Stimulated activated naive CD4-positive, alpha-beta T cell treated with Interleukin-2 at 50 U/mL for 16 hours (primary cell): ENCODE results near the gene ZNF322.
A peak's percentile ranks its signal among the peaks of the same experiment; 100 is the strongest.
"Not testable (repeated sequence)": the region's sequence is repeated elsewhere in the genome, so short reads cannot be mapped to it uniquely, and the experiment has no call there.

ENCODE experiments used
- DNase-seq: peaks from one replicate; lab custom pipeline; 2025; lab: John Stamatoyannopoulos, UW

The ZNF322 gene, protein sequence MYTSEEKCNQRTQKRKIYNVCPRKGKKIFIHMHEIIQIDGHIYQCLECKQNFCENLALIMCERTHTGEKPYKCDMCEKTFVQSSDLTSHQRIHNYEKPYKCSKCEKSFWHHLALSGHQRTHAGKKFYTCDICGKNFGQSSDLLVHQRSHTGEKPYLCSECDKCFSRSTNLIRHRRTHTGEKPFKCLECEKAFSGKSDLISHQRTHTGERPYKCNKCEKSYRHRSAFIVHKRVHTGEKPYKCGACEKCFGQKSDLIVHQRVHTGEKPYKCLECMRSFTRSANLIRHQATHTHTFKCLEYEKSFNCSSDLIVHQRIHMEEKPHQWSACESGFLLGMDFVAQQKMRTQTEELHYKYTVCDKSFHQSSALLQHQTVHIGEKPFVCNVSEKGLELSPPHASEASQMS

DNA sequence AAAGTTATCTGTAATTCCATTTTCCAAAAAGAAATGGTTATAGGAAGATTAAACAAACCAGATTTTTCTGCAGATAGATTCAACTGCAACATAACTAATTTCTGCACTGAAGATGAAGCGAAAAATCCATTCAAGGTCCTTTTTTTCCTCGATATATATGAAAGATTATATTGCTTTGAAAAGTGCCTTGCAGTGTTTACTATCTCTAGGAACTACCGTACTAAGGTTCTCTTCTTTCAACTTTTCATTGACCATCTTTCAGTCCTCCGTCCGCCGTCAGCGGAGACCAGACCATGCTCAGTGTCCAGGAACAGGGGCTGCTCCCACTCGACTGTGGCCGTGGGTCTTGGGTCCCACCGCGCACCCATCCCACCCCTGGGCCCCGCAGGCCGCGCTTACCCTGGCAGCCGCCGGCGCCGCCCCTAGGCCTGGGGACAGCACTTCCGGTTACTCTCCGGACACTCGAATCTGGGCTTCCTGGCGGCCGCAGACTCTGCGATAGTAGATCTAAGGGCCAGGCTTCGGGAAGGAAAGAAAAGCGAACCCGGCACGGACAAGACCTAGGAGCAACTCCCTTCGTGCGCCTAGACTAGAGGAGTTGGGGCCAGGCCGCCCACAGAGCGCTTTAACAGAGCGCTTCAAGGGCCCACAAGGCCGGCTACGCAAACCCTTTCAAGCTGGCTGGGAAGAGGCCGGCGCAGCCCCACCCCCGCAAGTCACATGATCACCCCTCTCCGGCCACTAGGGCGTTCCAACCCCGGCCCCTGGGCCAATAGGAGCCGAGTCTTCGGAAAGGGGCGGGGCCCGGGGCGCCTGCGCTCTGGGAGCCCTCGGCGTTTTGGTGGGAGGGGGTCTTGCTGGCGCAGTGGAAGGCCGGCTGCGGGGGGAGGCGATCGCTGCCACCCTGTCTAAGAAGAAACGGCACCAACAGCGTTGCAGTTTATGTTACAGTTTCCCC, at the start of gene ZNF322:
TSS of gene ZNF322 (minus strand) at position 705 of the 958 bp plus-strand sequence. CDS start 21,193 bp downstream, outside the sequence.
- DNase-seq = peak; percentile 84

DNA sequence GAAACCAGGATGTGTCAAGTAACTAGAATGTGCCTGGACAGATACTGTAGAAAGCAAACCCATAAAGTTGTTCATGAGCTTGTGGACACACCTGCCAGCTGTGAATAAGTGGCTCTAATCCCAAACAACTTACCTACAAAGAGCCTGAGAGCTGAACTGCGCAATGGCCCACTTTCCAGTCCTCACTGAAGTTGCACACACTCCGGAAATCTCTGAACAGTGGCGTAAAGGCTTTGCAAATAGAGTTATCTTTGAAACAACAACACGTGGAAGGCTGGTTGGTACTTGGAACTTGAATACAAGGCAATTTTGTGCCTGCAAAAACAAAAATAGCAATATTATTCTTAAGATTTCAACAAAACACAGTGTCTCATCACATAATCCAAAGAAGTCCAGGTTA, 46.2 kb upstream of the ZNF322 start:
- not testable (repeated sequence) for DNase-seq

DNA sequence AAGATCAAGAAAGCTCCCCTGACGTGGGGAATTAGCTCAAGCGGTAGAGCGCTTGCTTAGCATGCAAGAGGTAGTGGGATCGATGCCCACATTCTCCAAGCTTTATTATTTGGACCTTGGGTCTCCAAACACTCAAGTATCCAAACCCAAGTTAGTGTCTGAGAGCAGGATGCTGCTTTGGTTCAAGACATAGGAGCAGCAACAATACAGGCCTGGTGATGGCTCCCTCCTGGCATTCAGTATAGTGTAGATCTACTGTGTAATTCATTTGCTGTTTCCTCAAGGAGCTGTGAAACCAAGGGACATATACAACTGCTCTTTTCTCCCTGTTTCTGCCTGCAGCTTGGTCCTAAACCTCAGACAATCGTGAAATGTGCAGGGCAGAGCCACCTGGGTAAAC, 45.8 kb upstream of the ZNF322 start:
- not testable (repeated sequence) for DNase-seq

DNA sequence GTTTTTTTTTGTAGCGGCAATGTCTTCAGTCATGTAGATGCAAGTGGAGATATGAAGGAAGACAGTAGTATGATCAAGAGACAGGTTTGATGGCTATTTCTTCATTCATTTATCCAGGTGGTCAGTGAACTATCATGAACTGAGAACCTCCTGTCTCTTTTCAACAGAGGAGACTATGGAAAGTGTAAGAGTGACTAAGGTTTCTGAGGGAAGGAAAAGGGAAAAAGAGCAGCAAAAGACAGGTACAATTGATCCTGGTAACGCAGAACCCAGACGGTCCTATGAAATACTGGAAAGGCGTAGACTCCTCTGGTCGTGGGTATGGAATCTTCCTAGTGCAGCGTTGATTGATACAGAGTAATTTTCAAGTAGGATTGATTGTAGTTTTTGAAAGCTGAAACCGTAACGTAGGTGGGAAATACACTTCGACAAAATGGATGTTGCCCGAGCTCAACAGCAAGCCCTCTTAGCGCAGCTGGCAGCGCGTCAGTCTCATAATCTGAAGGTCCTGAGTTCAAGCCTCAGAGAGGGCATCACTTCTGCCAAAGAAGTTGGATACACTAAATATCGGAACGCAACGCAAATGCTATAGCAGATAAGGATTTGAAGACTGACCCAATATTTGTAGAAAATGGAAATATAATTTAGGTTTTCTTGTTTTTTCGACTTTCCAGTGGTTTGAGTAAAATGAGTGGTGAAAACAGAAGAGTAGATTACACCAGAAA, 41.6 kb upstream of the ZNF322 start:
- not testable (repeated sequence) for DNase-seq

DNA sequence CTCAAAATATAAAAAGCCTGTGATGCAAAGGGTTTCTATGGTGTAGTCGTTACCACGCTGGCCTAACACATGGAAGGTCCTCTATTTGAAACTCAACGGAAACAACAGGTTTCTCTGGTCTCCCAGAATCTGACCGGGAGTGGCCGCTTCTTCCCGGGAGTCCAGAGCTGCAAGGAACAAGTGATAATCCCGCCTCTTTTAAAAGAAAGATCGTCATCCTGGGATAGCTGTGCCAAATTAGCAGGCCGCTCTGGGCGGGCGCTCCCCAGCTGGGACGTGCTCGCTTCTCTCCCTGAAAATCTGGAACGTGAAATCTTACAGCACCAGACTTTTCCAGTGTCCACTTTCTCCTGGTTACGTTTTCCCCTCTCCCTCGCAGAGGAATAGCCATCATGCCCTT, 38.0 kb upstream of the ZNF322 start:
- DNase-seq = not testable (repeated sequence)

DNA sequence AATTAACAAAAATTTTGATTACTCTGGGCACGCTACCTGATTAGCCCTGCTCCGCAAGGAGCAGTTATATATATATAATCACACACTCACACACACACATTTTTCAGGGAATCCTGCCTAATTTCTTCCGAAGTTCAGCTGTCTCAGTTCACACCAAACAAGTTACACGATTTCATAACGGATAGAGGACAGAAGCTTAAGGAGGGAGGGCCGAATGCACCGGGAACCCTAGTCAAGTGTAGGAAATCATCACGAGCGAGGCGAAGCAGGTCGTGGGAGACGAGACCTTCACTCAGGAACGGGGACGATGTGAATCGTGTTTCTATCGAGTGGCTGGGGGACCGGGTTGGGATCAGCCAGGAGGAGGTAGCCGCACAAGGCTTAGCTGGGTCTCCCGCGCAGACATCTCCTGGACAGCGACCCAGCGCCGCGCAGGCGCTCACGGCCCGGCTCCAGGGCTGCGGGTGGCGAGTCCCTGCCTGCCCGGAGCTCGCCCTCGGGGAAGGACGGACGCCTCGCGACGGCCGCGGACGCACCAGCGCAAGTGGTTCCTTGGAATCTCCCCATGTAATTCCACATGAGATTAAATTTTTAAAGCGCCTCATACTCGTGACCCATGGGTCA, 29.9 kb upstream of the ZNF322 start:
- not testable (repeated sequence) for DNase-seq

DNA sequence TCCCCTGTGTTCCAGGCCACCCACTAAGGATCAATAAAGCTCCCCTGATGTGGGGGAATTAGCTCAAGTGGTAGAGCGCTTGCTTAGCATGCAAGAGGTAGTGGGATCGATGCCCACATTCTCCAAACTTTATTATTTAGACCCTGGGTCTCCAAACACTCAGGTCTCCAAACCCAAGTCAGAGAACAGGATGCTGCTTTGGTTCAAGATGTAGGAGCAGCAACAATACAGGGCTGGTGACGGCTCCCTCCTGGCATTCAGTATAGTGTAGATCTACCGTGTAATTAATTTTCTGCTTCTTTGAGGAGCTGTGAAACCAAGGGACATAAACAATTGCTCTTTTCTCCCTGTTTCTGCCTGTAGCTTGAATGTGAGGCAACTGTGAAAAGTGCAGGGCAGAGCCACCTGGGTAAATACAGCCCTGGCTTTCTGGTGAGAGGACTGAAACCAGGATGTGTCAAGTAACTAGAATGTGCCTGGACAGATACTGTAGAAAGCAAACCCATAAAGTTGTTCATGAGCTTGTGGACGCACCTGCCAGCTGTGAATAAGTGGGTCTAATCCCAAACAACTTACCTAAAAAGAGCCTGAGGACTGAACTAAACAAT, 23.0 kb upstream of the ZNF322 start:
- DNase-seq = not testable (repeated sequence)

DNA sequence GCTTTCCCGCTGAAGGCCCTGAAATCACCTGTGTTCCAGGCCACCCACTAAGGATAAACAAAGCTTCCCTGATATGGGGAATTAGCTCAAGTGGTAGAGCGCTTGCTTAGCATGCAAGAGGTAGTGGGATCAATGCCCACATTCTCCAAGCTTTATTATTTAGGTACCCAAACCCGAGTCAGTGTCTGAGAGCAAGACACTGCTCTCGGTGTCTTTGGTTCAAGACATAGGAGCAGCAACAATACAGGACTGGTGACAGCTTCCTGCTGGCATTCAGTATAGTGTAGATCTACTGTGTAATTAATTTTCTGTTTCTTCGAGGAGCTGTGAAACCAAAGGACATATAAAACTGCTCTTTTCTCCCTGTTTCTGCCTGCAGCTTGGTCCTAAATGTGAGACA, 13.7 kb upstream of the ZNF322 start:
- not testable (repeated sequence) for DNase-seq

DNA sequence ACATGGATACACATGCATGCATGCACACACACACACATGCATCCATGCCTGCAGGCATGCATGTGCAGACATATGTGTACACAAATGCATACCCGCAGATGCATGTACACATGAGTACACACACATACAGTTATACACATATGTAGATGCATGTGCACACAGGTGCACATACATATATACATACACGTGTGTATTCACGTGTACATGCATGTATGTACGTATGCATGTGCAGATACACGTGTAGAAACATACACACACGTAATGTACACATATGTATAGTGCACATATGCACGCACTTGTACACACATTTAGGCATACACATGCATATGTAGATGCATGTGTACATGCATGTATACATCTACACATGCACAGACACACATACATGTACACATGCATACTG, 11.0 kb upstream of the ZNF322 start:
- not testable (repeated sequence) for DNase-seq

DNA sequence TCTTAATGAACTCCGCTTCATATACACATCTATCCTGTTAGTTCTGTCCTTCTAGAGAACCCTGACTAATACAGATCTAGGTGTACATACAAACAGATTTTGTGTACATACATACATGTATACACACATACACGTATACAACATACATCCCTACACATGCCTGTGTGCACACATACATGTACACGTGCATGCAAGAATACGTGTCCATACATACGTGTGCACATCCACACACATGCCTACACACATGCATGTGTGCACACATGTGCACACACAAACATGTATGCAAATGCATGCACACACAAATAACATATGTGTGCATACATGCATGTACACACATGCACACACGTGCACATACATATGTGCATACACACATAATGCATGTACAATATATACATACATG, 10.5 kb upstream of the ZNF322 start:
- not testable (repeated sequence) for DNase-seq

DNA sequence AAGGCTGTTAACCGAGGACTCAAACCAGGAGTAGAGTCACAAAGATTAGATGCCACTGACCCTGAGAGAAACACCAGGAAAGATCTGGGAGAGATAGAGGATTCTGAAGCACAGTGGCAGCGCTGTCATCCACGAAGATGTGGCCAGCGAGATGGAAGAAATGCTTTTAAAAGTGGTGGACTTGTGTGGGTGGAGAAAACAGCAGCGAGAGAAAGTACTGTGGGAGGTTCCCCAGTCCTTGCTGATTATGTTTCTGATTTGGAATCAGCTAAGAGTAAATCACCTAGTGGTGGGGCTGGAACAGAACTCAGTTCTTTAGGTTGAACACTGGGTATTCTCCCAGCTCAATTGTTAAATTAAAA, 435 bp upstream of the ZNF322 start:
- DNase-seq = peak; percentile 2

DNA sequence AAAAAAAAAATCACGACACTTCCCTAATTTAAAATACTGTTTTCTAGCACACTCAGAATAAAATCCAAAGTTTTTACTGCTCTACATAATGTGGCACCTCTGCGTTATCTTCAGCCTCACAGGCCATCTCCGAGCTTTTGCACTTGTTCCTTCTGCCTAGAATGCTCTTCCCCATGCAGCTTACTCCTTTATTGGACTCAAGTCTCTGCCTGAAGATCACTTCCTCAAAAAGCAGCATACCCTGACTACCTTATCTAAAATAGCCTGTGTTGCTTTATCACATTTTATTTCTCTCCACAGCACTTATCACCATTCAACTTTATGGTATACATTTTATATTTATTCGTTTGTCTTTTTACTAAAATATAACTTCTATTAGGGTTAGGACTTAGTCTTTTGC, 2.3 kb downstream of the ZNF322 start:
- no peak for DNase-seq

DNA sequence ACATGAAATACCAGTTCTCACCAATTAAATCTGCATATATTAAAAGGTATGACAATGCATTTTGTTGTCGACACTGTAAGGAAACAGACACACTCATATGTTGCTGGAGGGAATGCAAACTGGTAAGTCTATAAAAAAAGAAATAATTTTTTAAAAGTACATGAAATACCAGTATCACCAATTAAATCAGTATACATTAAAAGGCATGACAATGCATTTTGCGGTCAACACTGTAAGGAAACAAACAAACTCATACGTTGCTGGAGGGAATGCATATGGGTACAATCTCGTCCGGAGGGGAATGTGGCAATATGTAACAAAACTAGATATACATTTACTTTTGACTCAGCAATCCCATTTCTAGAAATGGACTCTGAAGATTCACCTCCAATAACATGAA, 6.5 kb downstream of the ZNF322 start:
- no peak for DNase-seq

DNA sequence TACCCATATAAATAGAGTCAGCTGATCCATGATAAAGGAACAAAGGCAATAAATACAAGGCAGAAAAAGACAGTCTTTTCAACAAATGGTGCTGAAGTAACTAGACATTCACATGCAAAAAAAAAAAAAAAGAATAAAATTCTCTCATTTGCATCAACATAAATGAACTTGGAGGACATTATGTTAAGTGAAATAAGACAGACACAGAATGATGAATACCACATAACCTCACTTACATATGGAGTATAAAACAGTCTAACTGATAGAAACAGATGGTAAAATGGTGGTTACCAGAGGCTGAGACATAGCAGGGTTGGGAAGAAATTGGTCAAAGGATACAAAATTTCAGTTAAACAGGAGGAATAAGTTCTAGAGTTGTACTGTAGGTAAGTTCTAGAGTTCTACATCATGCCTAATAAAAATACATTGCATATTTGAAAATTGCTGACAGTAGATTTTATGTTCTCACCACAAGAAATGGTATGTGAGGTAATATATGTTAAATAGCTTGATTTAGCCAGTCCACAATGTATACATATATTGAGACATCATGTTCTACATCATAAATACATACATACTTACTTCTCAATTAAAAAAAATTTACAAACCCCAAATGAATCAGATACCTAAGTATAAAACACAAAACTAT, 8.3 kb downstream of the ZNF322 start:
- no peak for DNase-seq

DNA sequence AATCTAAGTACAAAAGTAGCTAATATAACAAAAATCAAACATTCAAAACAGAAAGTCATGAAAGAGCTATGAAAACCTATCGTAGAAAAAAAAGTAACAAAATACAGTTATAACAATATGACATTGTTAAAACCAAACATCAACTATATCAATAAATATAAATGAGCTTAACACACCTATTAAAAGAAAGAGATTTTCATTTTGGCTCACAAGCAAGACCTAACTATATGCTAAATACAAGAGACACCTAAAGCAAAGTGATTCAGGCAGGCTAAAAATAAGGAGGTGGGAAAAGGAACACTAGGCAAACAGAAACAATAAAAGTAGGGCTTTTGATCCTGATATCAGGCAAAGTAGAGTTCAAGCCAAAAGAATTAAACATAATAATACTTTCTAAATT, 13.5 kb downstream of the ZNF322 start:
- no peak for DNase-seq

DNA sequence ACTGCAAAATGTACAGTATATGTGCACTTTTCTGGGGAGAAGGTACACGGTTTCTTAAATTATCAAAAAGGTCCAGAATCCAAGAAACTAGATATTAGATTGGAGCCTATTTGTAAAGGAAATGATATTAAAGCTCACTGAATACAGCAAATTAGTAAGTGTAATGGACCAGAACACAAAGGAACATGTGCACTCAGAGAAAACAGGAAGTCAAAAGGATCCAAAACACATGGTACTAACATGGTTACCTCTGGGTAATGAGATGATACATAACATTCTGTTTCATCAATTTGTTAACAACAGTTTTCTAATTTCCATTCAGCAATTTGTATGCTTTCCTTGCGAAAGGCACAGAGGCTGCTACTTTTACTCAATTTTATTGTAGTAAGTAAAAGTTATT, 18.7 kb downstream of the ZNF322 start:
- DNase-seq = no peak

DNA sequence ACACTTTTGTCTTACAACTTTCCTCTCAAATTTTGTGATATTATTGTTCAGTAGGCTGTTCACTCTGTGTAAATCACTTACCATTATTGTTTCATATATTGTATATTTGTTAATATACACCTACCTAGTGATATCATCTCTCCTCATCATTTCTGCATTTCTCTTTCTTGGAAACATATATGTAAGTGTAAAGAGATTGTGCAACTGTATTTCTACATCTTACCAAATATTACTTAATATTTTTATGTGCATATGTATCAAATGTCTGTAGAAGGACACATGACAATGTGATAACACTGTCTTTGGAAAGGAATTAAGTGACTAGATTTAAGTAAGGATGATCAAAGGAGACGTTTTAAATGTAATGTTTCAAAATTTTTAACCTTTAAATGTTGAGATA, 30.2 kb downstream of the ZNF322 start:
- no peak for DNase-seq

DNA sequence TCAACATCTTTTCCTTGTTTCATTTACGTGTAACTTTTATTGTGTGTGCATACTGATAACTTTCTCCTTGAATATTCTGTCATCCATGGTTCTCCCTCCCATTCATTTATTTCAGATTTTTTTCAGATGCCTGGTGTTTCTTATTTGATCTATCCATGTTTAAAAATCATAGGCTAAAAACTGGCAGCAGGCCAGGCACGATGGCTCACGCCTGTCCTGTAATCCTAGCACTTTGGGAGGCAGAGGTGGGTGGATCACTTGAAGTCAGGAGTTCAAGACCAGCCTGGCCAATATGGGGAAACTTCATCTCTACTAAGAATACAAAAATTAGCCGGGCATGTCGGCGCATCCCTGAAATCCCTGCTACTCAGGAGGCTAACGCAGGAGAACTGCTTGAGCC, 31.7 kb downstream of the ZNF322 start:
- DNase-seq = no peak

DNA sequence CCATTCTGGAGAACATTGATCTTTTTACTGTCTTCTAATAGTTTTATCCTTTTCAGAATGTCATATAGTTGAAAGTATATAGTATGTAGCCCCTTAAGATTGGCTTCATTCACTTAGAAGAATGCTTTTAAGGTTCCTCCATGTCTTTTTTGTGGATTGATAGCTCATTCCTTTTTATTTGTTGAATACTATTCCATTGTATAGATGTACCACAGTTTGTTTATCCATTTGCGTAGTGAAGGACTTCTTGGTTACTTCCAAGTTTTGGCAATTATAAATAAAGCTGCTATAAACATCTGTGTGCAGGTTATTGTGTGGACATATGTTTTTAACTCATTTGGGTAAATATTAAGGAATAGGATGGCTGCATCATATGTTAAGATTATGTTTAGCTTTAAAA, 35.0 kb downstream of the ZNF322 start:
- no peak for DNase-seq

DNA sequence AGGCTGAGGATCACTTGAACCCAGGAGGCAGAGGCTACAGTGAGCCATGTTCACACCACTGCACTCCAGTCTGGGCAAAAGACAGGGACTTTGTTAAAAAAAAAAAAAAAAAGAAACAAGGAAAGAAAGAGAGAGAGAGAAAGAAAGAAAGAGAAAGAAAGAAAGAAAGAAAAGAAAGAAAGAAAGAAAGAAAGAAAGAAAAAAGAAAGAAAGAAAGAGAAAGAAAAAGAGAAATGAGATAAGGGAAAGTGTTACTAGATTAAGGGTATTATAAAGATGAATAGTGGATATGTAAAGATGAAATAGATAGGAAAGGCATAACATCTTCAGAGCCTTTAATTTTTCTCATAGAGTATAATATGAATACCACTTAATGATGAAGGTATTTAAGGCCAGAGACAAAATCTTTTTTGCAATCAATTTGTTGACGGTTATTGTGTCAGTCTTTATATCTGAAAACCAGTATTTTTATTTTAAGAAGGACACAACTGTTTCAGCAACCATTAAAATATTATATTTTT, 36.1 kb downstream of the ZNF322 start:
- DNase-seq = no peak
